AG20443 (cell line): ENCODE measurements around the gene RSPO1.
"Not testable (repeated sequence)": the region's sequence is repeated elsewhere in the genome, so short reads cannot be mapped to it uniquely, and the experiment has no call there.

Source experiments
- DNase-seq: peaks from one replicate; pipeline ENCODE4 v3.0.0; 2012; ENCODE audit warnings: low spot score, mixed read lengths

Gene RSPO1, protein sequence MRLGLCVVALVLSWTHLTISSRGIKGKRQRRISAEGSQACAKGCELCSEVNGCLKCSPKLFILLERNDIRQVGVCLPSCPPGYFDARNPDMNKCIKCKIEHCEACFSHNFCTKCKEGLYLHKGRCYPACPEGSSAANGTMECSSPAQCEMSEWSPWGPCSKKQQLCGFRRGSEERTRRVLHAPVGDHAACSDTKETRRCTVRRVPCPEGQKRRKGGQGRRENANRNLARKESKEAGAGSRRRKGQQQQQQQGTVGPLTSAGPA

DNA sequence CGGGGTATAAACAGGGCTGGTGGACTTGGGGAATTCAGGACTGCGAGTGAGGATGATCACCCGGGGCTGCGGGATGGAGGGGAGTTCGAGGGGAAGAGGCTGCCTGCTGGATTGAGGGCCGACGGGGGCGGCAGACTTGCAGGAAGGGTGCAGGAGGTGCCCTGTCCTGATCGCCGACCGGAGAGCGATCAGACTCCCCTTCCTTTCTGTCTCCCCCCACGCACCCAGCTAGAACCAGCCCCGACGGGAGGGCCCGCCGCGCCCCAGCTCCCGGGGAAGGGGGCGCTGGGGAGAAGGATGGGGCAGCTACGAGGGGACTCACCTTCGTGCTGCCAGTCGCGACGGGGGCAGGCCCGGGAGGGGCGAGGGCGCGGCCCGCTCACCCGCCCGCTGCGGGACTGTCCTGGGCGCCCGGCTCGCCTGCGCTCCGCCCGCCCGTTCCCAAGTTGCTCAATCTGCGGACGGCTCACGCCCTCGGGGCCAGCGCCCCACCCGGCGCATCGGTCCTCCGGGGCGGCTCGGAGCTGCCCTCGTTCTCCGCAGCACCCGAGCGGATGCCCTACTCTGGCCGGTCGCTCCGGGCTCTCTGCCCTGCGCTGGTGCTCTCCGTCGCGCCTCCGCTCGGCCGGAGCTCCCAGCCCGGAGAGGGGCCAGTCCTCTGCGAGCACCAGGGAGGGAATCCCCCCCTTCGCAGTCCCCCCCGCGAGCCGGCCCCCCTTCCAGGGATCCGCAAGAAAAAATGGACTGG is at the start of gene RSPO1:
RSPO1 (minus strand) TSS at position 649 of the 748 bp plus-strand sequence. CDS start 5,231 bp downstream, outside the sequence.
- peak; percentile 81 for DNase-seq

DNA sequence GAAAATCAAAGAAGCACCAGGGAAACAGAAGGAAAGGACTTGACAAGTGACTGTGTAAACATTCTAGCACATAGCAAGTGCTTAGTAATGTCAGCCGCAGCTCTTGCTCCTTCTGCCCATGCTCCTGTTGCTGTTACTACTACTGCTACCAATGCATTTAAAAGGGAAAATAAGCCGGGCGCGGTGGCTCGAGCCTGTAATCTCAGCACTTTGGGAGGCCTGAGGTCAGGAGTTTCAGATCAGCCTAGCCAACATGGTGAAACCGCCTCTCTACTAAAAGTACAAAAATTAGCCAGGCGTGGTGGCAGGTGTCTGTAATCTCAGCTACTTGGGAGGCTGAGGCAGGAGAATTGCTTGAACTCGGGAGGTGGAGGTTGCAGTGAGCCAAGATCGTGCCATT is 49.5 kb upstream of the RSPO1 start:
- DNase-seq, result not testable (repeated sequence)

DNA sequence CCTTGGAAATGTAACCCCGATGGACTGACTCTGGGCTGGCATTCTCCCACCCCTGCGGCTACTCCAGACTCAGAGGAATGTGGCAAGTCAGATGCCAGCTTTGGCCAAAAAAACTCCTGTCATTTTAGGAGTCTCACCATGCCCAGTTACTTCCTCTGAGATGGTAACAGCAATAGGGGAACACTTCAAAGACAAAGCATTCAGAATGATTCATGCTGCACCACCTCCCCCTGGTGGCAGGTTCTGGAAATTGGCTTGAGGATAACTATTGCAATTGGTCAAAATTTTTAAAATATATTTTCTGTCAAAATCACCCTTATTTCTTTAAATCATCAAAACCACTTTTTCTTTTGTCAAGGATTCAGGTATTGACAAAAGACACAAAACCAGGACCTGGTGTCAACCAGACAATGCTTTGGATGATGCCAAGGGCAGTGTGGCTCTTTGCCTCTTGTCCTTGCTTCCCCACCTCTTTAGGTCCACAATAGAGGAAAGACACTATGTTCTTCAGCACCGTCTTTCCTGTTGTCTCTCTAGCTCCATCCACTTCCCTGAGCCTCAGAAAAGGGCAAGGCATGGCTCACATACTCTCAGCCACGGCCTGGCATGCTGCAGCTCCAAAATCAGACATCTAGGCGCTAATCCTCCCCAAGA is 47.8 kb upstream of the RSPO1 start:
- DNase-seq, result peak; percentile 73

DNA sequence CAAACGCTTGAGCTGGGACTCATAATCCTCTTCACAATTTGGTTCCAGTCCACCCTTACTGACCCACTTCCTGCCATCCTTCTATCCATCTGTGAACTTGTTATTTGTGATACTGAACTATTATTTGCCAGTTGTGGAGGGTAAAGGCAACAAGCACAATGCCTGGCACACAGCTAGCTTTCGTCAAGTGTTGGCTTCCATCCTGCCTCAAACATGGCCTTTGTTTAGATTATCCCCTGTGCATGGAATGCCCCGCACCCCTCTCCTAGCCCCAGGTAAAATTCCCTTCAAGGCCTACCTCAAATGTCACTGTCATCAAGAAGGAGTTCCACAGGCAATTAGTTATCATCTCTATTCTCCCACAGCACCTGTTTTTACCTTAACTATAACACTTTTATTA is 46.2 kb upstream of the RSPO1 start:
- no peak for DNase-seq

DNA sequence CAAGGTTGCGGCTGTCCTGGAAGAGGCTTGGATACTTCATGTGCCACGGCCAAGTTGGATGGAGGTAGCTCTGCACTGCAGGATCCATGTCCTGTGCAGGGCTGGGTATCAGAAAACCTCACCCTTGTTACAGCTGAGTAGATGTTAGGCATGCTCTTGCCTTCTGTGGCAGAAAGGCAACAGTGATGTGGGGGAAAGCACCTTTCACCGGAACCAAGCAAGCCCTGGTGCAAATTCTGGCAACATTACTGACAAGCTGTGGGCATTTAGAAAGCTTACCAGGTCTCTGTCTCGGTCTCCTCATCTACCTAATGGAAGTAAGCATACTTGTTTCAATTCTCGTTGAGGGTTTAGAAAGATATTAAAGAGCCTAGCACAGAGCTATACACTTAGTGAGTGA is 43.1 kb upstream of the RSPO1 start:
- no peak for DNase-seq

DNA sequence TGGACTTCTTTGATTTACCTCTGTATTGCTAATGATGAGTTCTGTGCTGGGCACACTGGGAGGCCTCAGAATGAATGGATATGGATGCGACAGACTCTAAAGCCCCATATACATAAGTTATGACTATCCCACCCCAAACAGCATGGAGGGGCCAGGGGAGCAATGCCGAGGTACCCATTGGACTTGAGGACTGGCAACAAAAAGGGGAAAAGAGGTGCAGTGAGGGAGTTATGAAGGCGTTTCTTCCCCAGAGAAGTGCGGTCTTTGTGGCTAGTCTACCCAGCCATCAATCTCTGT is 42.4 kb upstream of the RSPO1 start:
- no peak for DNase-seq

DNA sequence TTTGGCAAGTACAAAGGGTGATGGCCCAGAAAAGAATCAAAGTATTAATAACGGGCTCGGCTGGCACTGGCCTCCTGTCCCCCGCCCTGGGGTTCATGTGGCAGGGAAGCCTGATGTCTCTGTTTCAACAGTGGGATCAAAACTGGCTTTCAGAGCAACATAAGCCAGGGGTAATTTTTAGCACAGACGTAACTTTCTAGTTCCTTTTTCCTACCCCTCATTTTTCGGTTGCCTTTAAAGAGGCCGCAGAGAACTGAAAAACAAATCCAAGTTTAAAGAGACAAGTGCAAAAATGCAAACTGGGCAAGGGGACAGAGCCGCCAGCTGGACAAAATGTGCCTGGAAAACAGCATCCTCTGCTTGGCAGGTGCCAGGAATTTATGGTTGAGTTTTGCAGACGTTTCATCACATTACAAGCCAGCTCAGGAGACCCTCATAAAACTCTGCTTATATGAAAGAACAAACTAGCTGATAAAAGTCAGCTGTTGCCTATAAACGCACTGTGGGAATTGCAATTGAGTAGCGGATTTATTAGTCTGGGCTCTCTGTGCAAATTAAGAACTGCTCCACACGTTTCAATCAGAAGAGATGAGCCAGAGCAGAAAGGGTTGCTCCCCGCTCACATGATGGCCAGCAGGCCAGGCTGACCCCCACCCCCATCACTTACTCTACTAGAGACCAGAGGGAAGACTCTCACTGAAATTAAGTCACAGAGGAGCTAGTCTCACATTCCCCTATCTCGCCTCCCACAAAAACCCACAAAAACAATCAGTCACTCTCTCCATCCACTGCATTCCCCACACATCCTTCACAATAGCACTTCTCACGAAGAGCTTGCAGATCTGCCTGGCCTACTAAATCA is 41.8 kb upstream of the RSPO1 start:
- DNase-seq, result no peak

DNA sequence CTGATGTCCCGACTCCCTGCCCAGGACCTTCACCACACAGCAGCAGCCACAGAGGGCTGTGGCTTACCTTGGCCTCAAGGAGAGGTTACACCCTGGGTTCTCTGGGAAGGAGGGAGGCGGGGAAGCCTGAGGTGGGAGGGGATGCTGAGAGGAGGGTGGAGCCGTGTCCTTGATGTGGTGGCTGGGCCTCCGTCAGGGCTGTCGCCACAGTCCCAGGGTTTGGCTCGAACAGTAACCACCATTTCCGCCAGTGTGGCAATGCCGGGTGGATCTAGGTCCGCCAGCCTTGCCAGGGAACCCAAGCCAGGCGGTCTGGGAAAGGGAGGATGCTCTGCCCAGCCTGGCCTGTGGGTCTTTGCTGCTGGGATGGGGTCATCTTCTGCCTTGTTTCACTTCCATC is 39.2 kb upstream of the RSPO1 start:
- DNase-seq, result peak; percentile 55

DNA sequence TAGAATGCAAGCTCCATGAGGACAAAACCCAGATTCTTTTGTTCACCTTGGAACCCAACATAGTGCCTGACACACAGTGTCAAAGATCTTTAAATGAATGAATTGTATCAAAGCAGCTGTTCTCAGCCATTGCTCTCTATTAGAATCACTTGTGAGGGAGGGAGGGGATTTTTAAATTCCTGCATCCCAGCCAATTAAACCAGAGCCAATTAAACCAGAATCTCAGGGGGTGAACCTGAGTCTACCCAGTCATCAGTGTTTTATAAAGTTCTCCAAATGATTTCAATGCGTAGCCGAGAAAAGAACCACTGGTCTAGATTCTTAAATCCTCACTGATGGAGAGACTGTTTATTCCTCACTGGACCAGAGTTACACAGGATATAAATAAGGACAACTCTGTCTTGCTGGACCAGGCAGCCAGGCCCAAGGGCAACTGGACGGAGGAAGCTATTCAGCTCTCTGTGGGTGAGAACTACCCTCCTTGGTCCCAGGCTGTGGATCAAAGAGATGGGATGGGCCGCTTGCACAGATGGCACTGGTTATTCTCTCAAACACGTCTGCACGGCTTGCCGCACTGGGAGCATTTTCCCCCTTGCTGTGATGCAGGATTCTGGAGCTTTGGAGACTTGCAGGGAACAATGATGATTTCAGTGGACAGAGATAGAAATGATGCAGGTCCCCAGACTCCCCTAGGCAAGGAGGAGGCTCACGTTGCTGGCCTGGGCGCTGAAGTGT is 37.6 kb upstream of the RSPO1 start:
- no peak for DNase-seq

DNA sequence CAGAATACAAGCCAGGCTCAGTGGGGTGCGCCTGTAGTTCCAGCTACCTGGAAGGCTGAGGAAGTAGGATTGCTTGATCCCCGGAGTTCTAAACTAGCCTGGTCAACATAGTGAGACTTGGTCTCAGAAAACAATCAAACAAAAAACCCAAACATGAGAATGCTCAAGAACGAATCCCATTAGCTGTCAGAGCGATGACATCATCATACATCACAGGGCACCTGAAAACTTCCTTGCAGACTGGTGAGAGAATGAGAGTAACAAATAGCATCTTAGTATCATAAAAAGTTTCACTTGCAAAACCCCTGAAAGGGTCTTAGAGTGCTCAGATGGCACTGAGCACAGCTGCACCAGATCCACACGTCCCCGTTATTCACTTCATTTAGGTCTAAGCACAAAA is 36.6 kb upstream of the RSPO1 start:
- DNase-seq, result no peak

DNA sequence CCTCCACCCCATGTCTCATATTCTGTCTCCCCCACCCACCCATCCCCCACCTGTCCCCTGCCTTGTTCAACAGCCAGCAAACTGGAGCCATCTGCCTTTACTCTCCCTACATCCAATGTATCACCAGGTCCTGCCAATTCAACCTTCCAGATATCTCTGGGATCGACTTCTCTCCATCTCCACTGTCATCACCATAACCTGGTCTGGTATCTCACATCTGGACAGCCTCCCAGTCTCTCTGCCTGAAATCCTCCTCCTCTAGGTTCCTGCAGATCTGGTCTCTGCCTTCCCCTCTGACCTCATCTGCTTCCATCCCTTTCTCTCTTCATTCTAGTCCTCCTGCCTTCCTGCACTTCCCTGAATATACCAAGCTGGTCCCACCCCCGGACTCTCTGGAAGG is 35.4 kb upstream of the RSPO1 start:
- DNase-seq, result no peak

DNA sequence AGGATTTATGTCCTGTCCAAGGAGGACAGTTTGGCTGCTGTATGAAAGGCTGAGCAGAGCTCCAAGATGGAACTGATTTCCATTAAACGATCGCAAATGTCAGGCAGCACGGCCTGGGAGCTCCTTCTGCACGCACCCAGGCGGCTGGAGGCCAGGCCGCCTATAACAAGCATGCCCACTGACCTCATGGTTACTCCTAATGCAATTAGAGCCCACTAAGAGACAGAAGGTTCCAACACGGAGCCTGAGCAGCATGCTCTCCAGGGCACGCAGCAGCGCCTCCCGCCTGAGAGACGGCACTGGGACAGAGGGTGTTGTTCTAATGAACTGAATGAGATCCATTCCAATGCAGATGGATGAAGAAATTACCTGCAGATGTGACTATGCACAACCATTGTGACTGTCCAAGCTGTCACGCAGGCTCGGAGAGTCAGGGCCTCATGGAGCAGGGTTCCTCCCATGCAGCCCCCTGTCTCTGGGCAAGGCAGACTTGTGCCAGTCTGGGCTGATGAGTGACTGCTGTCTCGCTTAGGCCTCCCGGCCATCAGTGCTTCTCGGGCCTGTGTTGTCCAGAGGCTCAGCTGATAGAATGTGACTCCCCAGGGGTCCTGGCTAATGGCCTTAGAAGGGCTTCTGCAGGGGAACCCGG is 32.5 kb upstream of the RSPO1 start:
- peak; percentile 53 for DNase-seq

DNA sequence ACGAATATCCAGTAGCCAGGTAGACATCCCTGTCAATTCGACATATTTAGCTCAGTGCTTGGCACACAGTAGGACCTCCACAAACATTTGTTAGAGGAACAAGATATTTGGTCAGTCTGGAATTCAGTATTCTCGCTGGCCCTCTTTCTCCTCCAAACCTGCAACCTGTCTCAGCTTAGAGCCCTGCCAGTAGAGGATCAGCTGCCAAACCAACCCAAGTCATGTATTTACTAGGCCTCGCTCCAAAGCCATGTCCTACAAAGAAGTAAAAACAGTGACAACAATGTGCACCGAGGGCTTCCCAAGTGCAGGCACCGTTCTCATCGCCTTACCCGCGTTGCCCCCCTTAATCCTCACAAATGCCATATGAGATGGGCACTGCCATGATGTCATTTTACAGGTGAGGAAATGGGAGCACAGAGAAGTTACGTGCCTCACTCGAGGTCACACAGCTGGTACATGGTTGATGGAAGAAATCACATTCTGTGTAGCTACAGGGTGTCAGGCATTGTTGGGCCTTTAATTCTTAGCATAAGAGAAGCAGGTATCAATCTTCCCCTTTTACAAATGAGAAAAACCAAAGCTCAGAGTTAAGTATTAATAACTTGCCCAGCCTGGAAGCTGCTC is 31.7 kb upstream of the RSPO1 start:
- no peak for DNase-seq

DNA sequence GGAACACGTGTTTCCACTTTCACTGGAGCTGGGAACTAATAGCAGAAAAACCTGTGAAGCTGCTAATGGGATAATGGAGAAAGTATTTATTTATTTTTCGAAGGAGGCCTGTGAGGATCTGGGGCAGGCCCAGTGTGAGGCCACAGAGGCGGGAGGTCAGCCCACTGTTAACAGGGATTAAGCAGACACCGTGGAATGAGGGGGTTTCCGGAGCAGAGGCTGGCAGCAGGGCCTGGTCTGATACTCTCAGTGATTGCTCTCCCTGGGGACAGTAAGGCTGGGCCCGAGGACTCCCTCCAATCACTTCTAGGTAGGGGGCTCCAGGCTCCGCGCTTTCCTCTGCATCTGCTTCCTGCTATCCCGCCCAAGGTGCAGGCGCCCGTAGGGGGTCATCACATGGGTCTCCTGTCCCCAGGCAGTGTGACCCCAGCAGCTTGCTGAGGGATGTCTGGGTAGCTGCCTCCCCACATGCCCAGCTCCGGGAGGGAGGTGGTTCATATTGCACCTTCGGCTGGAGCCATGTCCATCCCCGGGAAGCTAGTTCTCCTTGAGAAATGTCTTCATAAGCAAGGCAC is 28.8 kb upstream of the RSPO1 start:
- DNase-seq, result no peak

DNA sequence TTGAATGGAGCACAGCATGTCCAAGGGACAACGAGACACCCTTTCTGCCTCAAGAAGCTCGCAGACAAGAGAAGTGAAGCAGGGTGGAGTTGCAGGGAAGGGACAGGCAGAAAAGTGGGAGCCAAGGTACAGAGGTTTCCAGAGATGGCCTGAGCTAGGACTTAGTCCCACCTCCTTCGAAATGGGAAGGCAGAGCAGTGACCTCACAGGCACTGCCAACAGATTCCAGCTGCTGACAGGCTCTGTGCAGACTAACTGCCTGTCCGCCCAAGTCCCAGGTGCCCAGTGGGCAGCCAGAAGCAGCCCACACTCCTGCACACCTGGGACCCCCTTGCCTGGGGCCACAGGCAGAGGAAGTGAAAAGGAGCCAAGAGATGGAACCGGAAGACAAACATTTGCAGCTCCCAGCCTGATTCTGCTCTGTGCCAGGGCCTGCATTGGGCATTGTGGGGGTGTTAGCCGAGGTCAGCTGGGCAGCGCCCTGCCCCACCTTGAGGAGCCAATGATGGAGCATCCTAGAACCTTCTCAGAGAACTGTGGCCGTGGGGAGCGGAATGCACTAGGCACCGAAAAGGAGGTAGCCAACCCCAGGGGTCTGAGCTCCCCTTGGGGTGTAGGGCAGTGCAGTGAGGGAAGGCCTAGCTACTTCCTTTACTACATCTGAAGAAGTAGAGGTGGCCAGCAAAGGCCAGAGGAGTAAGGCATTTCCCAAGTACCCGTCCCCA is 27.5 kb upstream of the RSPO1 start:
- no peak for DNase-seq

DNA sequence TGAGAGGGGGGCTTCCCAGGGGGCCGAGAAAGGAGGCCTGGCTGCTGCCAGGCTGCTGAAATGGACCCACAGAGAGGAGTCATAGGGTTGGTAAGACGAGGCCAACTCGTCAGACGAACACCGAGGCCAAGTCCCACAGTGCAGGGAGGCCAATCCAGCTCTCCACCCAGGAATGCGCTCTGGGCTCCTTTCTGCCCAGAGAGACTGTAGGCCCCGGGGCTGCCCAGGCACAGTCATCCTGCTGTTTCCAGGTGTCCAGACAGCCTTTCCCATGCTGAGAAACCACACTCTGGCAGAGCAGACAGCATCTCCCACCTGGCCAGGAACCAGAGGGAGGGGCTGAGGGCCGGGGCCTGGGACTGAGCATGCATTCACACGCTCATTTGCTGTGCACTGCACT is 26.7 kb upstream of the RSPO1 start:
- peak; percentile 71 for DNase-seq

DNA sequence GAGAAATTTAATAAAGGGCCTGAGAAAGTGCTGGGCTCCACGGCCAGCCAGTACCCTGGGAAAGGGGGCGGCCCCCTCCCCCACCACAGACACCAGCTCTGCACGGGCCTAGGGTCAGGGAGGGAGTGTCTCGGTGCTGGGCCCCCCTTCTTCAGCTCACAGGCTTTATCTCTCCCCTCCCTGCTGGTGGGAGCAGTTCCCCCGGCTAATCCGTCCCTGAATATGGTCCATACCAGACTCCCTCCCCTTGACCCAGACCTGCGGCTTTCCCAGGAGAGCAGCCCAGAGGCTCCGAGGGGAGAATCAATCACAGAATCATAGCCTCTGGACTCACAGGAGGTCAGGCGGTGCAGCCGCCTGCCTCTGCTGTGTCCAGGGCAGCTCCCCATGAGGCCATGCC is 26.0 kb upstream of the RSPO1 start:
- DNase-seq, result no peak

DNA sequence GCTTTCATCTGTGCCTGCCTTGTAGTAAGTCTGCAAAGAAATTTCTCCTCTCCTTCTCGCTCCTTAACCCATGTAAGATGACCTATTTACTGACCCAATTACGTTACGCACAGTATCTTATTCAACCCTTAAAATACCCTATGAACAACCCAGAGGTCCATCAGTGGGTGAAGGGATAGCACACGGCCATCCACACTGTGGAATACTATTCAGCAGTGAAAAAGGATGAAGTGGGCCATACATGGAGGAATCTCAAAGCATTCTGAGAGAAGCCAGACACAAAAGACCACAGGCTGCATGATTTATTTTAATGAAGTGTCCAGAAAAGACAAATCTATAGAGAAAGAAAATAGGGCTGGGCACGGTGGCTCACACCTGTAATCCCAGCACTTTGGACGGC is 23.8 kb upstream of the RSPO1 start:
- DNase-seq, result no peak

DNA sequence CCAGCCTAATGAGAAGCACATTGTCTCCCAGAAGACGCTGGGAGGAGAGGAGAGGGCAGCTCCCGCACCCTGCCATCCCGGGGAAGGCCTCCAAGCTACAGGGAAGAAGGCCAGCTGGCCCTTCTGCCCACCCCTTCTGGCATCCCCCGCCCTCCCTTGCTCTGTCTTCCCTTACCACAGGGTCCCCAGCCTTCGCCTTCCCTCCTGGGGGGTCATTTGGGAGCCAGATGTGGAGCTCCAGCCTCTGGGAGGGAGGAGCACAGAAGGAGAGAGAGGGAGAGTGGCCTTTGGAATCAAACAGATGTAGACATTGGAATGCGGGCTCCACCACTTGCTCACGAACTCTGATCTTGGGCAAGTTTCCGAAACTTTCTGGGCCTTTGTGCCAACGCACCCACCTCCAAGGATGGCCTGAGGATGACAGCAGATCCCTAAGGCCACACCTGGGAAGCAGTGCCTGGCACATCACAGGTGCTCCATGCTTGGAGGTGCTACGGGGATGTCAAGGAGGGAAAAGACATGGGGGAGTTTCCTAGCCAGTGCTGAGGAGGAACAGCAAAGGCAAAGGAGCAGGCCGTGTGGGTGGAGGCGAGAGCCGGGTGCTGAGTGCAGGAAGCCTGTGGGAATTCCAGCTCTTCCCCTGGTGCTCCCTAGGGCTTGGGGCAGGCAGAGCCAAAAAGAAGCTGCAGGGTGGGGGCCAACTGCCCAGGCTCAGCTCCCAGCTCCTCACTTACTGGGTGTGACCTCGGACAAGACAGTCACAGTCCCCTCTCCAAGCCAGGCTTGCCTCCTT is 23.1 kb upstream of the RSPO1 start:
- peak; percentile 46 for DNase-seq
